Skeletal muscle tissue (tissue), 4 donors: ENCODE measurements around the gene DYNC2LI1. TPM values are rescaled to one million over a fixed set of nuclear protein-coding genes. Genes with fewer than 3 reads are reported as not detected.
A peak's percentile ranks its signal among the peaks of the same experiment; 100 is the strongest.

Experiments used
- H3K27ac ChIP-seq: one replicate; pipeline ENCODE4 v1.7.0; 2013; ENCODE audit warnings: mild to moderate bottlenecking, low read depth, low read length, inconsistent platforms
- H3K27me3 ChIP-seq, 3 donors: one replicate each; pipeline ENCODE4 v1.7.0; 2013; ENCODE audit warnings: low read length in 3 of 3; ENCODE audit not compliant: control insufficient read depth in 3 of 3, insufficient read depth in 3 of 3
- H3K36me3 ChIP-seq, 3 donors: one replicate each; pipeline ENCODE4 v1.7.0; 2013; ENCODE audit warnings: low read length in 3 of 3; ENCODE audit not compliant: control insufficient read depth in 3 of 3, insufficient read depth in 3 of 3
- H3K4me1 ChIP-seq, 3 donors: one replicate each; pipeline ENCODE4 v1.7.0; 2013; ENCODE audit warnings: low read length in 3 of 3, mild to moderate bottlenecking in 3 of 3; ENCODE audit not compliant: control insufficient read depth in 3 of 3, insufficient read depth in 3 of 3
- H3K4me3 ChIP-seq, 3 donors: one replicate each; pipeline ENCODE4 v1.7.0; 2013; ENCODE audit warnings: low read length in 3 of 3
- H3K9ac ChIP-seq, 3 donors: one replicate each; pipeline ENCODE4 v1.7.0; 2013; ENCODE audit warnings: low read length in 3 of 3, mild to moderate bottlenecking in 3 of 3, moderate library complexity in 2 of 3, low read depth in 1 of 3
- H3K9me3 ChIP-seq, 3 donors: one replicate each; pipeline ENCODE4 v1.7.0; 2013; ENCODE audit warnings: low read length in 3 of 3; ENCODE audit not compliant: control insufficient read depth in 3 of 3
- total RNA-seq: library from RNA; depleted of rRNA; stranded (reverse); fragments of >200 nt; gene quantifications from one replicate; pipeline ENCODE4 v1.2.3, GENCODE V29; 2014
- donor health status: Osteomylitis.

The DYNC2LI1 gene
- total RNA-seq, 1 donor from 2014 or later, result 26.6 TPM

DNA sequence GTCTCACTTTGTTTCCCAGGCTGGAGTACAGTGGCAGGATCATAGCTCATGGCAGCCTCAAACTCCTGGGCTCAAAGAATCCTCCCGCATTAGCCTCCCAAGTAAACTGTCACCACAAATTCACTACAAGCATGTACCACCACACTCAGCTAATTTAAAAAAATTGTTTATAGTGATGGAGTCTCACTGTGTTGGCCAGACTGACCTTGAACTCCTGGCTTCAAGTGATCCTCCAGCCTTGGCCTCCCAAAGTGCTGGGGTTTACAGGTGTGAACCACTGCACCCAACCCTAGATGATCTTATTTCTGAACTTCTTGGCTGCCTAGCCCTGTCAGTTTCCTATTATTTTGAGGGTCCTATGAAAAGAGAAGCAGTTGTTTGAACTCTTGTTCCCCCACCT lies 14.8 kb downstream of the DYNC2LI1 start:
- Histone ChIP-seq H3K36me3 (peaks cover 0 to 13% (median 9%) of the 10 kb centered on the region in 3 donors), H3K4me1 (no peaks in the 10 kb centered on the region), H3K4me3 (no peak overlapping the region), H3K27ac (no peak overlapping the region), H3K9ac (no peak overlapping the region), H3K27me3 (no peaks in the 10 kb centered on the region), H3K9me3 (no peaks in the 10 kb centered on the region)

DNA sequence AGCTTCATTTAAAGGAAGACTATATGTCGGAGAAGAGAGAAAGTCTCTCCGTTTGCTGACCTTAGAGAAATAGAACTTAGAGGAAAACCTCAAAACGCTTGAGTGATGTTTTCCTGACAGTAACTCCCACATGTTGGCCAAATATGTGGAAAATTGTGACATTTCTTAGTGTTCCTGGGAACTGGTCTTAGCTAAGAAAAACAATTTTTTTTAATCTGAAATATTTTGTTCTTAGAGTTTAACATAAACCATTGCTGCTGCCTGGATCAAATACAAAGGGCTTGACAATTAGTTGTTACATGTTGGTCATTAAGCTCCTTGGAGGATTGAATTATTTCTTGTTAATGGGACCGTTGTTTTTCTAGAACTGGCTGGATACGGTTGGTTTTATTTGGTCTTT lies 16.3 kb downstream of the DYNC2LI1 start:
- Histone ChIP-seq H3K27ac (peak overlapping the region; percentile 30), H3K27me3 (no peaks in the 10 kb centered on the region), H3K9me3 (no peaks in the 10 kb centered on the region), H3K4me1 (no peaks in the 10 kb centered on the region), H3K4me3 (no peak overlapping the region), H3K36me3 (peaks cover 0 to 13% (median 11%) of the 10 kb centered on the region in 3 donors), H3K9ac (no peak overlapping the region)

DNA sequence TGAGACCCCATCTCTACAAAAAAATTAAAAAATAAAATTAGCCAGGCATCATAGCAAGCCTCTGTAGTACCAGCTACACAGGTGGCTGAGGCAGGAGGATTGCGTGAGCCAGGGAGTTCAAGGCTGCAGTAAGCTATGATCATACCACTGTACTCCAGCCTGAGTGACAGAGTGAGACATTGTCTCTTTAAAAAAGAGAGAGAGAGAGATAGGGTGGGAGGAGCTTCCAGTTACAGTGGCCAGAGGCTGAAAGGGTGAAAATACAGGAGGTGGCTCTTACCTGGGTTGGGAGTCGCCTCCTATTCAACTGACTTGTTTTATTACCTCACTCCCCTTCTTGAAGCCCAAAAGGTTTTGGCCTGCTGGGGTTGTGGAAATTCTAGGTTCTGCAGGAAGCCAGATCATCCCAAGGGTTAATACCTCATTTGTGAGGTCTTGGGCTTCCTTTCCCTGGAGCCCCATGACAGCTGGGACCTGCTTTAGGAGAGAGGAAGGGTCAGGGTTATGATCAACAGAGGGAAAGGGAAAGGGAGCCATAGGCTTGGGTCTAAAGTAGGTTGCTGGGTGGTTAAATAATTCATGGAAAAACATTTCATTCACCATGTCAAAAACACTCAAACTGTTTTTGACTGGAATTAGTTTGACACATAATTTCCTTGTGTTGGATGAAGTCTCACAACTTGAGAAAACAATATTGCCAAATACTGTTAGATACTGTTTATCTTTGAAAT lies 17.4 kb downstream of the DYNC2LI1 start:
- no peaks in the 10 kb centered on the region for H3K9me3 ChIP-seq
- no peaks in the 10 kb centered on the region for H3K27me3 ChIP-seq
- peaks cover 0 to 17% (median 14%) of the 10 kb centered on the region in 3 donors for H3K36me3 ChIP-seq
- H3K27ac ChIP-seq, result no peak overlapping the region
- H3K4me3 ChIP-seq, result no peak overlapping the region
- no peaks in the 10 kb centered on the region for H3K4me1 ChIP-seq
- H3K9ac ChIP-seq, result no peak overlapping the region

DNA sequence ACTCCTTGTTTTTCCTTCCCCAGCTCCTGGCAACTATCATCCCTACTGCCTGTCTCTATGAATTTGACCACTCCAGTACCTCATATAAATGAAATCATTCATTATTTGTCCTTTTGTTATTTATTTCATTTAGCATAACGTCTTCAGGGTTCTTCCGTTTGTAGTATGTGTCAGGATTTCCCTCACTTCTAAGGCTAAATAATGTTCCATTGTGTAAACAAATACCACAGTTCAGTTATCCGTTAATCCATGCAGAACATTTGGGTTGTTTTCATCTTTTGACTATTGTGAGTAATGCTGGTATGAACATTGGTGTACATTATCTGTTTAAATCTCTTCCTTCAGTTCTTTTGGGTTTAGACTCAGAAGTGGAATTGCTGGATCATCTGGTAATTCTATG lies 18.8 kb downstream of the DYNC2LI1 start:
- Histone ChIP-seq H3K9ac (no peak overlapping the region), H3K4me3 (no peak overlapping the region), H3K36me3 (peaks cover 0 to 20% (median 17%) of the 10 kb centered on the region in 3 donors), H3K27me3 (no peaks in the 10 kb centered on the region), H3K4me1 (no peaks in the 10 kb centered on the region), H3K27ac (no peak overlapping the region), H3K9me3 (no peaks in the 10 kb centered on the region)

DNA sequence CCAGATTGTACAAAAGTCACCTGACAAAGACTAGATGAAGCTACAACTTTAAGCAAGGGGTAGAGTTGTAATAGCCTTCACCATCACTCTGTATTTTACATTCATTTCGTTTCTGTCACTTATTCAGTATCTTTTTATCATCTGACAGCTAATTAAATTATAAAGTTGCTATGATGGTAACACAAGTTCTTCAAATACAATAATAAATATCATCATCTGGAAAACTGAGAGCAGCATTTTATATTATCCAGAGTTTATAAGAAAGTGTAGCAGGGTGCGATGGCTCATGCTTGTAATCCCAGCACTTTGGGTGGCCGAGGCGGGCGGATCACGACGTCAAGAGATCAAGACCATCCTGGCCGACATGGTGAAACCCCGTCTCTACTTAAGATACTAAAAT lies 21.1 kb downstream of the DYNC2LI1 start:
- Histone ChIP-seq H3K4me1 (no peaks in the 10 kb centered on the region), H3K27ac (no peak overlapping the region), H3K27me3 (no peaks in the 10 kb centered on the region), H3K9ac (no peak overlapping the region), H3K36me3 (peaks cover 0 to 21% (median 12%) of the 10 kb centered on the region in 3 donors), H3K4me3 (no peak overlapping the region), H3K9me3 (no peaks in the 10 kb centered on the region)

DNA sequence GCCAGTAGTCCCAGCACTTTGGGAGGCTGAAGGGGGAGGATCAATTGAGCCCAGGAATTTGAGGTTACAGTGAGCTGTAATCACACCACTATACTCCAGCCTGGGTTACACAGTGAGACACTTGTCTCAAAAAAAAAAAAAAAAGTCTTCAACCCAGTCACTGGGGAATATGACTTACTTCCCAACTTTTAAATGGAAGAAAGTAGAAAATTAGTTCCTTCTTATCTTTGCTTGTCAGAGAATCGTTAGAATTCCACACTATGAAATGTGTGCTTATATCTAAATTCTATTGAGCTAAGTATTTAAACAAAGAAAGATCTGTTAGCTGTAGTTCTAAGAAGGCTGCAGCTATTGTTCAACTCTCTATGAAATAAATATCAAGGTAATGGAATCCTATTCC lies 22.4 kb downstream of the DYNC2LI1 start:
- no peak overlapping the region for H3K27ac ChIP-seq
- H3K4me3 ChIP-seq, result no peak overlapping the region
- no peak overlapping the region for H3K9ac ChIP-seq
- no peaks in the 10 kb centered on the region for H3K9me3 ChIP-seq
- no peaks in the 10 kb centered on the region for H3K27me3 ChIP-seq
- H3K4me1 ChIP-seq, result no peaks in the 10 kb centered on the region
- H3K36me3 ChIP-seq, result peaks cover 0 to 18% (median 8%) of the 10 kb centered on the region in 3 donors

DNA sequence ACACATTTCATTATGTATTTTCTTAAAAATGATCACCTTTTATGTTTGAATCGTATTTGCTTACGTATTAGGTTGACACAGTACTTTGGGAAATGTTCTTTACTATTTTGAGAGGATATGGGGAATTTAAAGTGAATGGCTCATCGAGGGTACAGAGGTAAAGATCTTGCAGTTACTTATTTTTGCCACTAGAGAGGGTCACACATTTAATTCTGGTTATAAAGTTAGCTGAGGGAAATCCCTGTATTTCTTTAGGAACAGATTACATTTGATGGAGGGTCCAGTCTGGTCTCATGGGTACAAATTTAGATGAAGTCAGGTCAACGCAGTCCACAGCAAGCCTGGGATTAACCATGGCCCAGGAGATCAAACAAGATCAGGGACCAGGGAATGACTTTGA lies 24.5 kb downstream of the DYNC2LI1 start:
- Histone ChIP-seq H3K4me1 (no peaks in the 10 kb centered on the region), H3K36me3 (peaks cover 0 to 20% (median 4%) of the 10 kb centered on the region in 3 donors), H3K9ac (no peak overlapping the region), H3K27me3 (no peaks in the 10 kb centered on the region), H3K9me3 (no peaks in the 10 kb centered on the region), H3K27ac (no peak overlapping the region), H3K4me3 (no peak overlapping the region)

DNA sequence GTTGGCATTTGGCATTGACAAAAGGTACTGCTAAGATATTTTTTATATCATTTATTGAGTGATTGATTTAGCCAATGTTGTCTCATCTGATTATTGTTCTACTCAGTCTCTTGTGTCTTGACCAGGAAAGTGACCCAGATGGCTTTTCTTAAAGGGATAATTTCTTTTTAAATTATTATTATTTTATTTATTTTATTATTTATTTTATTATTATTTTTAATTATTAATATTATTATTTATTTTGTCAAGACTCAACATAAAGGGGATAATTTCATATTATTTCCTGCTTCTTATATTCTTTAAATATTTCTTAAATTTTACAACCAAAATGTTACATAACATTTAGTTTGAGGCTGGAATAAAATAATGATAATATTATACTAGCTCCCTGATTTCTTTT lies 27.1 kb downstream of the DYNC2LI1 start:
- Histone ChIP-seq H3K36me3 (peaks cover 2 to 25% (median 4%) of the 10 kb centered on the region in 3 donors), H3K4me1 (no peaks in the 10 kb centered on the region), H3K9me3 (no peaks in the 10 kb centered on the region), H3K9ac (no peak overlapping the region), H3K27me3 (no peaks in the 10 kb centered on the region), H3K27ac (no peak overlapping the region), H3K4me3 (no peak overlapping the region)

DNA sequence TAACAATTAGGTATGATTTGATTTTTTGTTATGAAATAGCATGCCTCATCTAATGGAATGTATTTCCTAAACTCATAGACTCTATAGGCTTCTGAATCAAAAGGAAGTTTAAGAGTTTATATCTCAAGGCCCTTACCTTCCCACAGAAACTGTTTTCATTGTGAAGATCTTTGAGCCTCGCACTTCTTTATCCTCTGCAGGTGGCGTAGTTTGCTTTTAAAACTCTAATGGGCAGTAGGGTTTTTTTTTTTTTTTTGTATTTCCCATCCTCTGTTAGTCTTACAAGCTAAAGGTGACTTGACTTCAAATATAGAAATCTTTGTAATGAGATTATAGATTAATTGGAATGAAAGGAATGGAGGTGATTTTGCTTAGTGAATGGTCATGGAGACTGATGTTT lies 28.3 kb downstream of the DYNC2LI1 start:
- Histone ChIP-seq H3K4me3 (no peak overlapping the region), H3K4me1 (no peaks in the 10 kb centered on the region), H3K9me3 (no peaks in the 10 kb centered on the region), H3K27me3 (no peaks in the 10 kb centered on the region), H3K27ac (no peak overlapping the region), H3K9ac (no peak overlapping the region), H3K36me3 (peaks cover 2 to 18% (median 7%) of the 10 kb centered on the region in 3 donors)

DNA sequence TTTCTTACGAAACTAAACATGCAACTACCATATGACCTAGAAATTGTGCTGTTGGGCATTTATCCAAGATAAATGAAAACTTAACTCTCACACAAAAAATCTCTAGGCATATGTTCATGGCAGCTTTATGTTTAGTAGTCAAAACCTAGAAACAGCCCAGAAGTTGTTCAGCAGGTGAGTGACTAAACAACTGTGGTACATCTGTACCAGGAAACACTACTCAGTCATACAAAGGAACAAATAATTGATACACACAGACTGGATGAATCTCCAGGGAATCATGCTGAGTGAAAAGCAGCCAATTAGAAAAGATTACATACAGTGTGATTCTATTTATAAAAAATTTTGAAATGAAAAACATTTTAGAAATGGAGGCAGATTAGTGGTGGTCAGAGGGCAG lies 29.3 kb downstream of the DYNC2LI1 start:
- Histone ChIP-seq H3K9ac (no peak overlapping the region), H3K27ac (no peak overlapping the region), H3K27me3 (no peaks in the 10 kb centered on the region), H3K4me1 (no peaks in the 10 kb centered on the region), H3K36me3 (peaks cover 2 to 17% (median 7%) of the 10 kb centered on the region in 3 donors), H3K4me3 (no peak overlapping the region), H3K9me3 (no peaks in the 10 kb centered on the region)
